H54 (cell line): ENCODE measurements around the gene USP10.

Experiments used
- DNase-seq: peaks from one replicate; pipeline ENCODE4 v3.0.0; 2011; ENCODE audit warnings: low spot score, mixed read lengths; ENCODE audit not compliant: insufficient read length
- FAIRE-seq: peaks from 3 replicates; lab custom pipeline; 2011; peaks lifted over from hg19 to GRCh38; lab: Jason Lieb, UNC
- POLR2A ChIP-seq: IDR thresholded peaks from 2 replicates; pipeline ENCODE4 v1.6.1; 2011; ENCODE audit warnings: low read depth, mild to moderate bottlenecking, low read length

USP10 gene

DNA sequence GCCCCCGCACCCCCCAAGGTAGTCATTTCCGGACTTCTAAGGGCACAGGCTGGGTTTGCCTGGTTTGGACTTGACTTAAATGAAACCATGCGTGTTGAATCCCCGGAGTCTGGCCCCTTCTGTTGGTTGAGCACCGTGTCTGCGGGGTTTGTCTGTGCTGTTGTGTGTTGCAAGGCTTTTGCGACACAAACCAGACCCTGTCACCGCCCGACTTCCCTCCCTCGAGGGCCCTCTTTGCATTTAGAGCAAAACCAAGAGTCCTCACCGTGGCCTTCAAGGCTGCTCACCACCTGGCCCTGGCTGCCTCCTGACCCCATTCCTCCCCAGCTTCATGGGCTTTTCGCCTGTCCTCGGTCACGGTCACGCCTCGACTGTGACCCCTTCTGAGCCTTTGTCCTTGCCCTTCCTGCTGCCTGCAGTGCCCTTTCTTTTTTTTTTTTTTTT is 127.4 kb downstream of the USP10 start:
- no peak for TF ChIP-seq POLR2A
- DNase-seq: no peak
- FAIRE-seq: no peak

- FAIRE-seq: no peak
- DNase-seq: no peak
Observed at GRCh38 chr16:84827897-84828296, 128.1 kb downstream of the USP10 start.

DNA sequence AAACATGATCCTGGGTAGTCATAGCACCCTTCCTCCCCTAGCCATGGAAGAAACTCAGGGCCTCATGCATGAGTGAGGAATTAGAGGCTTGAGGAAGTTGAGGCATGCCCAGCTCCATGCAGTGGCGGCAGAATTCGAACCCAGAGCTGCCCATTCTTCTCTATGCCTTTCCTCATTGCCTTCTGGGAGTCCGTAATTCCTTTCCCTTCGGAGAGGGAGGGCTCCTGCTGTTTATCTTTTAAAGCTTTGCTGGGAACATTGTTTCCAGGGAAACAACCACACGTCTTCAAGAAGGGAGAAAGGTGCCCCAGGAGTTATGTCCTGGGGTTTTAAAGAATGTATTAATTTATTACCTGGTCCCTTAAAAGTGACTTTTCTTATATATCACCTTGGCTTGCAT is 128.5 kb downstream of the USP10 start:
- no peak for TF ChIP-seq POLR2A
- no peak for FAIRE-seq
- DNase-seq: no peak

More at GRCh38 chr16:84827897-84828296, 128.1 kb downstream of the USP10 start:
- TF ChIP-seq POLR2A: no peak
